ENCODE results near the gene EPS8.

Gene EPS8

GRCh38 chr12:15580431-15580830 is 208.8 kb downstream of the EPS8 start:
- POLR2A ChIA-PET = no interaction called here
- TF ChIP-seq CTCF (IDR thresholded peaks at IDR 0.05; ENCODE audit: control extremely low read depth, extremely low read depth, low read depth, missing control alignments) = peak; percentile 16
- CTCF ChIA-PET = interaction anchor here (1.4 to 4.2 kb wide), 3 partner anchors 10 to 53 kb away, joined by 4 to 31 read pairs (median 5); no protein-coding TSS in a partner anchor
- no peak for DNase-seq (ENCODE audit: extremely low spot score)

- ChIA-PET CTCF (interaction anchor here (1.0 to 3.3 kb wide), 3 partner anchors 9 to 44 kb away, joined by 3 to 38 read pairs (median 4); no protein-coding TSS in a partner anchor), POLR2A (no interaction called here)
- no peak for TF ChIP-seq CTCF (IDR thresholded peaks at IDR 0.05; ENCODE audit: control extremely low read depth, extremely low read depth, low read depth, missing control alignments)
- DNase-seq (ENCODE audit: extremely low spot score) = no peak
Observed at GRCh38 chr12:15575671-15576541, 213.3 kb downstream of the EPS8 start.

- CTCF ChIA-PET = interaction anchor here (0.9 to 3.3 kb wide), 5 partner anchors 10 to 42 kb away, joined by 3 to 38 read pairs (median 3); no protein-coding TSS in a partner anchor
- POLR2A ChIA-PET = interaction anchor here (0.5 kb wide), 1 partner anchor 289 kb away, joined by 8 read pairs; no protein-coding TSS in a partner anchor
- no peak for TF ChIP-seq CTCF (IDR thresholded peaks at IDR 0.05; ENCODE audit: control extremely low read depth, extremely low read depth, low read depth, missing control alignments)
- no peak for DNase-seq (ENCODE audit: extremely low spot score)
Observed at GRCh38 chr12:15574353-15574752, 214.8 kb downstream of the EPS8 start.
